ENCODE data around the gene ATAD1. TPM values are rescaled to one million over a fixed set of nuclear protein-coding genes. Genes with fewer than 3 reads are reported as not detected.

The ATAD1 gene
- total and polyA plus RNA-seq, 10 of the 15 experiments (the other 5 are each of a cell fraction or from before 2014, with no cell fraction given): 24.7 to 59.3 (median 41.1) TPM

- TF ChIP-seq PKNOX1 (IDR thresholded peaks at IDR 0.05): no peak
- no peak for TF ChIP-seq YBX1 (IDR thresholded peaks at IDR 0.05)
- TF ChIP-seq MTA3 (IDR thresholded peaks at IDR 0.05; ENCODE audit: borderline replicate concordance, low read length): no peak
- TF ChIP-seq CBX3 (IDR thresholded peaks at IDR 0.05; ENCODE audit: borderline replicate concordance, low read depth): no peak
- TF ChIP-seq E4F1 (IDR thresholded peaks at IDR 0.05; ENCODE audit: borderline replicate concordance, partially characterized antibody): no peak
- no peak for TF ChIP-seq EZH2 (IDR thresholded peaks at IDR 0.05; ENCODE audit: borderline replicate concordance, control insufficient read depth, low read depth, low read length)
Measured at GRCh38 chr10:87720665-87721064, 97.4 kb downstream of the ATAD1 start (continued).

GRCh38 chr10:87716348-87716670 is 101.7 kb downstream of the ATAD1 start:
- CTCF ChIA-PET: no interaction called here
- no TSS peak for BruUV-seq (replicated peaks)
- Histone ChIP-seq H3K9me3 (replicated peaks; ENCODE audit: control insufficient read depth, insufficient read depth, low read length) (no peaks in the 10 kb centered on the region), H3K4me2 (ENCODE audit: control insufficient read depth, insufficient read depth) (no peak overlapping the region), H4K20me1 (ENCODE audit: control insufficient read depth, insufficient read depth) (no peaks in the 10 kb centered on the region), H3K27me3 (replicated peaks in 1 of 2; ENCODE audit: control insufficient read depth in 2 of 2, insufficient read depth in 2 of 2, low read length in 1 of 2) (no peaks in the 10 kb centered on the region), H3K4me1 (ENCODE audit: control insufficient read depth, insufficient read depth, low read length) (peaks cover 3% of the 10 kb centered on the region), H3K9ac (ENCODE audit: control insufficient read depth, insufficient read depth, low read length) (no peak overlapping the region), H3K79me2 (ENCODE audit: control insufficient read depth, insufficient read depth, low read length) (no peaks in the 10 kb centered on the region), H3K4me3 (no peak overlapping the region), H2AFZ (ENCODE audit: control insufficient read depth, low read depth, low read length) (no peak overlapping the region), H3K27ac (ENCODE audit: control insufficient read depth, insufficient read depth) (no peak overlapping the region), H3K36me3 (ENCODE audit: control insufficient read depth in 2 of 2, insufficient read depth in 2 of 2, low read length in 1 of 2) (no peaks in the 10 kb centered on the region)
- DNase-seq (ENCODE audit: low read depth, low spot score) (no peak), ATAC-seq (no peak), FAIRE-seq (no peak)
- SMC1A ChIA-PET (ENCODE audit: uncharacterized antibody, unreplicated experiment): interaction anchor here (1.4 kb wide), 1 partner anchor 21 kb away, joined by 3 read pairs; no protein-coding TSS in a partner anchor
- in situ Hi-C loops (cut with MboI) (no loop called here), intact Hi-C loops (cut with micrococcal nuclease; ENCODE audit: unreplicated experiment) (no loop called here)
- RAD21 ChIA-PET (ENCODE audit: unreplicated experiment): no interaction called here
- POLR2A ChIA-PET: no interaction called here
- 40% methylated on average over 4 of the region's 4 CpGs for WGBS (ENCODE audit: insufficient coverage, insufficient replicate concordance, low lambda C conversion rate, missing lambda C conversion rate)
- TF ChIP-seq NKRF (conservative IDR thresholded peaks at IDR 0.05) (no peak), MTA2 (IDR thresholded peaks at IDR 0.05; ENCODE audit: low read depth) (no peak), BCL3 (IDR thresholded peaks at IDR 0.05; ENCODE audit: borderline replicate concordance, insufficient read depth, low read depth, low read length, poor library complexity, severe bottlenecking) (no peak), ELK1 (IDR thresholded peaks at IDR 0.05; ENCODE audit: low read depth, low read length) (no peak), HSF1 (IDR thresholded peaks at IDR 0.05; ENCODE audit: low read depth, low read length) (no peak), NR2C1 (IDR thresholded peaks at IDR 0.05) (no peak), ZNF622 (IDR thresholded peaks at IDR 0.05) (no peak), KAT2A (conservative IDR thresholded peaks at IDR 0.05; ENCODE audit: control insufficient read depth, low read depth, low read length) (no peak)

Data from GM12878 (cell line).